Esophagus muscularis mucosa (tissue), 4 donors: ENCODE data around the gene ZNF407. TPM values are rescaled to one million over a fixed set of nuclear protein-coding genes. Genes with fewer than 3 reads are reported as not detected.
A peak's percentile ranks its signal among the peaks of the same experiment; 100 is the strongest.

Experiments
- DNase-seq: peaks from one replicate; pipeline ENCODE4 v3.0.0-alpha.2; 2017; ENCODE audit errors: extremely low spot score
- H3K27ac ChIP-seq, 4 donors: fragments of 200-600 bp; sonication (generic); replicated peaks in 1 of 4; 1 replicate in 3 of 4; 2 replicates in 1 of 4; pipeline ENCODE4 v1.5.1; 2016 to 2019; ENCODE audit warnings: mild to moderate bottlenecking in 1 of 4
- H3K27me3 ChIP-seq, 4 donors: fragments of 200-600 bp; sonication (generic); one replicate each; pipeline versions ENCODE4 v1.5.1 to v1.6.0; 2016 to 2019
- H3K36me3 ChIP-seq, 4 donors: fragments of 200-600 bp; sonication (generic); one replicate each; pipeline ENCODE4 v1.5.1; 2016 to 2019
- H3K4me1 ChIP-seq, 4 donors: fragments of 200-600 bp; sonication (generic); one replicate each; pipeline ENCODE4 v1.5.1; 2016 to 2019
- H3K4me3 ChIP-seq, 4 donors: fragments of 200-600 bp; sonication (generic); 1 replicate in 2 of 4; 2 replicates in 2 of 4; pipeline ENCODE4 v1.5.1; 2016 to 2019; ENCODE audit warnings: mild to moderate bottlenecking in 4 of 4, moderate library complexity in 1 of 4
- H3K9me3 ChIP-seq, 4 donors: fragments of 200-600 bp; sonication (generic); 1 replicate in 3 of 4; 2 replicates in 1 of 4; pipeline ENCODE4 v1.5.1; 2016 to 2019
- CTCF ChIP-seq, 3 experiments: fragments of 200-600 bp in 2 of 3; fragments of 450-650 bp in 1 of 3; sonication (generic) in 2 of 3; IDR thresholded peaks; one replicate each; pipeline ENCODE4 v1.5.1; 2017 to 2019; ENCODE audit warnings: antibody characterized with exemption in 3 of 3, mild to moderate bottlenecking in 2 of 3, moderate library complexity in 1 of 3
- EP300 ChIP-seq: sonication (generic); formaldehyde crosslinking; IDR thresholded peaks from one replicate; pipeline ENCODE4 v1.6.1; 2017; ENCODE audit warnings: antibody characterized with exemption
- POLR2A ChIP-seq: fragments of 450-650 bp; IDR thresholded peaks from one replicate; pipeline ENCODE4 v1.6.1; 2017; ENCODE audit warnings: antibody characterized with exemption, moderate library complexity, mild to moderate bottlenecking, low read depth
- POLR2AphosphoS5 ChIP-seq, 2 donors: sonication (generic); formaldehyde crosslinking; IDR thresholded peaks; one replicate each; pipeline ENCODE4 v1.6.1; 2017; ENCODE audit warnings: antibody characterized with exemption in 2 of 2
- WGBS: methylation state at CpG from one replicate; pipeline ENCODE4 v1.1.5; 2018; 5-methylcytosine and 5-hydroxymethylcytosine counted together
- intact Hi-C: fragments of 100-400 bp; cut with DNase I; formaldehyde crosslinking; loops from one replicate; pipeline ENCODE4 v1.15.1; 2023
- total RNA-seq, 4 donors: library from RNA; depleted of rRNA; stranded (reverse); fragments of >200 nt; gene quantifications; one replicate each; pipeline versions ENCODE4 v1.1.0 to v1.2.1, GENCODE V29; 2016

ZNF407 gene
- total RNA-seq, 4 donors from 2014 or later = 13.9 to 19.1 (median 17.2) TPM

GRCh38 chr18:74977041-74977440 lies 379.4 kb downstream of the ZNF407 start:
- no peaks in the 10 kb centered on the region for H3K4me1 ChIP-seq
- H3K36me3 ChIP-seq = peaks cover 0 to 13% (median 3%) of the 10 kb centered on the region in 4 donors
- H3K27ac ChIP-seq = no peak overlapping the region
- H3K9me3 ChIP-seq = no peaks in the 10 kb centered on the region
- WGBS = 100% methylated on average over 2 of the region's 2 CpGs
- intact Hi-C loops = no loop called here
- TF ChIP-seq POLR2A = no peak
- TF ChIP-seq EP300 = no peak
- no peak for TF ChIP-seq POLR2AphosphoS5 (IDR thresholded peaks at IDR 0.05)
- no peak for TF ChIP-seq CTCF (IDR thresholded peaks at IDR 0.05)
- DNase-seq = no peak
- no peak overlapping the region for H3K4me3 ChIP-seq
- no peaks in the 10 kb centered on the region for H3K27me3 ChIP-seq

DNA sequence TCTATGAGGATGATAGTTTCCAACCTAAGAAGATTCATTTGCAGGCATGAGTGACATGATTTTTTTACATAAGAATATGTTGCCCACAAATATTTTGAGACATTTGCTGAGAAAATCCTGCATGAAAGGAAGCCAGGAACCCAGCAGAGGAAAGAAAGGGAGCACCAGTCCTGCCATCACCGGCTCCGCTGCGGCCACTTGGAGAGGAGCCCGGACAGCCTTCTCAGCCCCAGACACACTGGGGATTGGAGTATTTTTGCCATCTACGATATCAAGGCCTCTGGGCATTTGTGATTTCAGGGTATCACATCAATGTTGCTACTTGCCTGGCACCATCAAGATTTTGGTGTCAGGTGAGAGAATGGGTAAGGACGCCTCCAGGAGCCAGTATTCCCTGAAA lies 383.0 kb downstream of the ZNF407 start:
- Histone ChIP-seq H3K4me3 (no peak overlapping the region), H3K9me3 (no peaks in the 10 kb centered on the region), H3K27ac (no peak overlapping the region), H3K27me3 (no peaks in the 10 kb centered on the region), H3K4me1 (no peaks in the 10 kb centered on the region), H3K36me3 (peaks cover 0 to 13% (median 3%) of the 10 kb centered on the region in 4 donors)
- intact Hi-C loops = no loop called here
- no peak for TF ChIP-seq CTCF (IDR thresholded peaks at IDR 0.05)
- no peak for TF ChIP-seq EP300
- no peak for TF ChIP-seq POLR2A
- TF ChIP-seq POLR2AphosphoS5 (IDR thresholded peaks at IDR 0.05) = no peak
- DNase-seq = no peak
- 95% methylated on average over 6 of the region's 6 CpGs for WGBS

GRCh38 chr18:74981476-74981875 lies 383.8 kb downstream of the ZNF407 start:
- intact Hi-C loops = no loop called here
- 98% methylated on average over 9 of the region's 9 CpGs for WGBS
- no peak for DNase-seq
- TF ChIP-seq EP300 (no peak), POLR2AphosphoS5 (IDR thresholded peaks at IDR 0.05) (no peak), CTCF (IDR thresholded peaks at IDR 0.05) (no peak)
- Histone ChIP-seq H3K9me3 (no peaks in the 10 kb centered on the region), H3K4me3 (no peak overlapping the region), H3K4me1 (no peaks in the 10 kb centered on the region), H3K36me3 (peaks cover 0 to 13% (median 3%) of the 10 kb centered on the region in 4 donors), H3K27me3 (no peaks in the 10 kb centered on the region), H3K27ac (no peak overlapping the region)

DNA sequence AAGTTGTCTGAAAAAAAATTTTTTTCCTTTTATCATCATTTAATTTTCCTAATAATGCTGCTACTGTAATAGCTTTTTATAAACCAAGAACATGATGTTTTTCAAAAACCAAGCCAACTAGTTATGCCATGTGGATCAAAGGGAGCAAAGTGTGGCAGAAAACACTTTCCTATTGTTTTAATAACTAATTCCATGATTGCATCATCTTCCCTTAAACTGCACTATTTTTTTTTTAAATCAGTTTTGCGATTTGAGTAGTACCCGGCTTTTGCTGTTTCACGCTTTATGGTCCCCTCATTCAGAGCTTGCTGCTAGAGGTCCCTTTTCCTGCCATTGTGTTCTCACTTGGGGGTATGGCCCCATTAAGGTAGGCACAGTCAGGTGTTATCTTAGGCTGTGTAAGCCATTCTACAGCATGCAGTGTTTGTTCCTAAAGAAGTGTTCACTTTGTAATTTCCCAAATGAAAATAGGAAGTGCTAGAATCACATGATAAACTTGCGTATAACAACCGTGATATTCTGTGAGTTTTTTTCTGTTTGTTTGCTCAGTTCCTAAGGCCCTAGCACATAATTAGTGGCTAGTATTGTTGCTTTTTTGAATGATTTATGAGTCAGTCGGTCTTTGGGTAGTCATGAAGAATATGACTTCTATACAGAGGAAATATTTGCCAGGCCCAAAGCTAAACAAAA lies 385.4 kb downstream of the ZNF407 start:
- no peak overlapping the region for H3K4me3 ChIP-seq
- no peaks in the 10 kb centered on the region for H3K4me1 ChIP-seq
- peak overlapping the region in 1 of 4 donors; percentile 53 for H3K27ac ChIP-seq
- H3K27me3 ChIP-seq = no peaks in the 10 kb centered on the region
- intact Hi-C loops = no loop called here
- H3K9me3 ChIP-seq = no peaks in the 10 kb centered on the region
- WGBS = 86% methylated on average over 6 of the region's 6 CpGs
- DNase-seq = no peak
- peaks cover 0 to 13% (median 3%) of the 10 kb centered on the region in 4 donors for H3K36me3 ChIP-seq
- TF ChIP-seq POLR2AphosphoS5 (IDR thresholded peaks at IDR 0.05) (no peak), CTCF (IDR thresholded peaks at IDR 0.05) (no peak), EP300 (no peak), POLR2A (no peak)

GRCh38 chr18:74989134-74989533 lies 391.5 kb downstream of the ZNF407 start:
- no peaks in the 10 kb centered on the region for H3K27me3 ChIP-seq
- DNase-seq = no peak
- no peaks in the 10 kb centered on the region for H3K4me1 ChIP-seq
- 92% methylated on average over 4 of the region's 4 CpGs for WGBS
- TF ChIP-seq POLR2A = no peak
- intact Hi-C loops = no loop called here
- no peak overlapping the region for H3K27ac ChIP-seq
- no peaks in the 10 kb centered on the region for H3K9me3 ChIP-seq
- no peak overlapping the region for H3K4me3 ChIP-seq
- H3K36me3 ChIP-seq = no peaks in the 10 kb centered on the region
